K562 (cell line): ENCODE data around the gene CLASP2. TPM values are rescaled to one million over a fixed set of nuclear protein-coding genes. Genes with fewer than 3 reads are reported as not detected.

Source experiments
- ATAC-seq: fragments of 200-7000 bp; cut with Tn5 transposase; 3 replicates; pipeline ENCODE4 v1.9.1; 2020; ENCODE audit warnings: moderate library complexity
- BruUV-seq: library from RNA; stranded (reverse); fragments of 400-500 nt; replicated peaks from 2 replicates; lab custom pipeline; 2021; lab: Mats Ljungman, UMichigan
- CTCF ChIA-PET: fragments of 300-600 bp; formaldehyde crosslinking; extraction: SDS; loops from one replicate; lab custom pipeline; 2021; ENCODE audit warnings: low intra/inter-chr PET ratio; lab: Yijun Ruan, JAX
- POLR2A ChIA-PET: fragments of 300-600, 350-650 bp; sonication (Branson Sonifier 250); formaldehyde crosslinking; extraction: SDS; loops from one replicate; lab custom pipeline; 2021; ENCODE audit warnings: antibody characterized with exemption, inconsistent platforms; lab: Yijun Ruan, JAX
- DNase-seq, 4 experiments: peaks; one replicate each; pipeline versions ENCODE4 v3.0.0 to v3.0.0-alpha.2; 2011 to 2018; ENCODE audit warnings: low spot score in 3 of 4, mixed read lengths in 3 of 4; ENCODE audit errors: extremely low read depth in 1 of 4
- FAIRE-seq: peaks from 2 replicates; lab custom pipeline; 2011; peaks lifted over from hg19 to GRCh38; lab: Jason Lieb, UNC
- H2AFZ ChIP-seq: 2 replicates; pipeline ENCODE4 v1.6.0; 2011; ENCODE audit warnings: low read depth, low read length, control low read depth, inconsistent platforms
- H3K27ac ChIP-seq: fragments of 200-600 bp; 3 replicates; pipeline ENCODE4 v1.8.0; 2011; ENCODE audit warnings: low read depth, mild to moderate bottlenecking, control low read depth, inconsistent platforms, low read length, moderate library complexity, mixed read lengths; ENCODE audit errors: extremely low read depth
- H3K27me3 ChIP-seq, 2 experiments: fragments of 300-600 bp in 1 of 2; 2 replicates in 1 of 2; 3 replicates in 1 of 2; pipeline versions ENCODE4 v1.6.0 to v1.8.0; 2011; ENCODE audit warnings: inconsistent platforms in 2 of 2, low read length in 2 of 2, mild to moderate bottlenecking in 1 of 2, mixed read lengths in 1 of 2, moderate library complexity in 1 of 2; ENCODE audit not compliant: control insufficient read depth in 2 of 2, insufficient read depth in 2 of 2
- H3K36me3 ChIP-seq: fragments of 300-600 bp; 3 replicates; pipeline ENCODE4 v1.8.0; 2011; ENCODE audit warnings: mild to moderate bottlenecking, low read length, inconsistent platforms; ENCODE audit not compliant: control insufficient read depth, insufficient read depth
- H3K4me1 ChIP-seq, 2 experiments: fragments of 200-600 bp in 1 of 2; replicated peaks in 1 of 2; 2 replicates in 1 of 2; 3 replicates in 1 of 2; pipeline versions ENCODE4 v1.5.1 to v1.8.0; 2011; ENCODE audit warnings: inconsistent platforms in 2 of 2, low read length in 2 of 2, mild to moderate bottlenecking in 1 of 2, mixed read lengths in 1 of 2, moderate library complexity in 1 of 2; ENCODE audit not compliant: control insufficient read depth in 2 of 2, insufficient read depth in 2 of 2
- H3K4me2 ChIP-seq: 2 replicates; pipeline ENCODE4 v1.6.1; 2011; ENCODE audit warnings: low read length, control low read depth, inconsistent platforms, mixed read lengths; ENCODE audit not compliant: insufficient read depth
- H3K4me3 ChIP-seq: fragments of 200-600 bp; sonication (generic), shearing (Covaris generic); 2 replicates; pipeline ENCODE4 v1.5.1; 2016; ENCODE audit warnings: control low read depth, inconsistent platforms
- H3K79me2 ChIP-seq: fragments of 200-600 bp; 3 replicates; pipeline ENCODE4 v1.8.0; 2011; ENCODE audit warnings: low read length, inconsistent platforms; ENCODE audit not compliant: control insufficient read depth, insufficient read depth
- H3K9ac ChIP-seq, 2 experiments: 2 replicates each; pipeline versions ENCODE4 v1.6.0 to v1.6.1; 2011; ENCODE audit warnings: low read depth in 2 of 2, low read length in 2 of 2, control low read depth in 1 of 2, inconsistent platforms in 1 of 2, mild to moderate bottlenecking in 1 of 2, mixed read lengths in 1 of 2; ENCODE audit not compliant: insufficient read depth in 1 of 2
- H3K9me1 ChIP-seq: one replicate; pipeline ENCODE4 v1.6.0; 2011; ENCODE audit warnings: inconsistent platforms, mild to moderate bottlenecking, low read length, moderate library complexity; ENCODE audit not compliant: control insufficient read depth, insufficient read depth
- H3K9me3 ChIP-seq: replicated peaks from 2 replicates; pipeline ENCODE4 v1.5.1; 2011; ENCODE audit warnings: low read depth, low read length, inconsistent platforms; ENCODE audit not compliant: control insufficient read depth, insufficient read depth
- H4K20me1 ChIP-seq: replicated peaks from 2 replicates; pipeline ENCODE4 v1.6.1; 2011; ENCODE audit warnings: low read length, inconsistent platforms, mixed read lengths; ENCODE audit not compliant: control insufficient read depth, insufficient read depth
- ARHGAP35 ChIP-seq: fragments of 450-650 bp; IDR thresholded peaks from 2 replicates; pipeline ENCODE4 v1.6.1; 2018; ENCODE audit not compliant: partially characterized antibody
- DMBX1 ChIP-seq: fragments of 250-450 bp; sonication (Bioruptor Pico); IDR thresholded peaks from 2 replicates; pipeline ENCODE4 v1.8.0; 2022; ENCODE audit warnings: inconsistent platforms, mild to moderate bottlenecking, moderate library complexity, borderline replicate concordance
- E2F1 ChIP-seq: sonication (generic); formaldehyde crosslinking; IDR thresholded peaks from 2 replicates; pipeline ENCODE4 v1.8.1; 2023; ENCODE audit warnings: mild to moderate bottlenecking, missing genetic modification reagents, moderate library complexity
- GABPA ChIP-seq: fragments of 200-800 bp; sonication (Bioruptor generic); conservative IDR thresholded peaks from 2 replicates; pipeline ENCODE4 v1.6.1; 2016; ENCODE audit warnings: low read depth, missing genetic modification characterization, missing compliant biosample characterization
- GMEB1 ChIP-seq: fragments of 250-450 bp; sonication (Bioruptor Pico); IDR thresholded peaks from 2 replicates; pipeline ENCODE4 v1.4.0; 2020; ENCODE audit warnings: mild to moderate bottlenecking
- HNRNPH1 ChIP-seq: fragments of 200-400 bp; formaldehyde crosslinking; optimal IDR thresholded peaks from 2 replicates; pipeline ENCODE3; 2017; ENCODE audit warnings: low read depth, mild to moderate bottlenecking, low read length, moderate library complexity
- ILK ChIP-seq: fragments of 450-650 bp; IDR thresholded peaks from 2 replicates; pipeline ENCODE4 v1.6.1; 2016; ENCODE audit warnings: missing genetic modification characterization, low read depth, mild to moderate bottlenecking, missing compliant biosample characterization, moderate library complexity, borderline replicate concordance
- KLF13 ChIP-seq: fragments of 450-650 bp; IDR thresholded peaks from 2 replicates; pipeline ENCODE4 v1.6.1; 2016; ENCODE audit warnings: missing genetic modification characterization, low read depth, mild to moderate bottlenecking, missing compliant biosample characterization, moderate library complexity, borderline replicate concordance
- NFE2L1 ChIP-seq: fragments of 450-650 bp; IDR thresholded peaks from 2 replicates; pipeline ENCODE4 v1.6.1; 2016; ENCODE audit warnings: missing genetic modification characterization, low read depth, mild to moderate bottlenecking, missing compliant biosample characterization, moderate library complexity, borderline replicate concordance
- NR2C2 ChIP-seq, 2 experiments: fragments of 200-800 bp in 1 of 2; sonication (Bioruptor generic) in 1 of 2; sonication (generic) in 1 of 2; formaldehyde crosslinking in 1 of 2; IDR thresholded peaks; 2 replicates each; pipeline versions ENCODE4 v1.6.1 to v1.8.0; 2016 to 2022; ENCODE audit warnings: mild to moderate bottlenecking in 1 of 2, missing compliant biosample characterization in 1 of 2, missing genetic modification characterization in 1 of 2, missing genetic modification reagents in 1 of 2
- POLR3G ChIP-seq: IDR thresholded peaks from 2 replicates; pipeline ENCODE4 v1.6.1; 2011; ENCODE audit not compliant: insufficient read length, insufficient replicate concordance; ENCODE audit errors: extremely low read depth
- PURB ChIP-seq: sonication (generic); formaldehyde crosslinking; IDR thresholded peaks from 2 replicates; pipeline ENCODE4 v1.9.0; 2021; ENCODE audit warnings: low read depth, mild to moderate bottlenecking, missing genetic modification reagents
- RBM25 ChIP-seq: fragments of 200-400 bp; formaldehyde crosslinking; IDR thresholded peaks from 2 replicates; pipeline ENCODE4 v1.6.1; 2018; ENCODE audit warnings: low read length, low read depth, moderate library complexity; ENCODE audit not compliant: severe bottlenecking
- TAF1 ChIP-seq: IDR thresholded peaks from 2 replicates; pipeline ENCODE4 v1.6.1; 2011; ENCODE audit warnings: mild to moderate bottlenecking, low read length, moderate library complexity; ENCODE audit not compliant: insufficient read depth, control insufficient read depth, severe bottlenecking; ENCODE audit errors: extremely low read depth
- TAF7 ChIP-seq: fragments of 450-650 bp; IDR thresholded peaks from 2 replicates; pipeline ENCODE4 v1.6.1; 2016; ENCODE audit warnings: missing genetic modification characterization, missing compliant biosample characterization
- ZNF75A ChIP-seq: fragments of 450-650 bp; formaldehyde crosslinking; IDR thresholded peaks from 2 replicates; pipeline ENCODE4 v1.4.0; 2020; ENCODE audit warnings: mild to moderate bottlenecking
- WGBS: fragments of 100-300 bp; shearing (Covaris generic); methylation state at CpG from one replicate; pipeline ENCODE4 v1.1.6; 2016; ENCODE audit warnings: low coverage, mixed read lengths; ENCODE audit not compliant: insufficient coverage; ENCODE audit errors: missing lambda C conversion rate; 5-methylcytosine and 5-hydroxymethylcytosine counted together
- in situ Hi-C: fragments of 300-500 bp; cut with MboI; formaldehyde crosslinking; loops from 4 replicates; pipeline ENCODE4 v1.15.0; 2018; ENCODE audit warnings: inconsistent platforms, mixed read lengths
- intact Hi-C: fragments of 100-400 bp; cut with micrococcal nuclease; formaldehyde crosslinking; loops from 2 replicates; pipeline ENCODE4 v1.14.2; 2022
- polyA plus RNA-seq, 8 experiments: library from polyadenylated mRNA; depleted of rRNA in 4 of 8; stranded (reverse) in 5 of 8; unstranded in 3 of 8; fragments of >200 nt; fragmentation: Nextera tagmentation in 2 of 8; fragmentation: Illumina TruSeq in 1 of 8; extraction: Ambion mirVana in 2 of 8; extraction: Trizol in 1 of 8; gene quantifications; 2 replicates each; pipeline versions ENCODE4 v1.2.1 to v1.2.3, GENCODE V29; 2011 to 2014; ENCODE audit warnings: inconsistent platforms in 1 of 8, missing spikeins in 1 of 8
- total RNA-seq, 7 experiments: library from RNA; depleted of rRNA in 6 of 7; stranded (reverse); fragments of >200 nt in 6 of 7; fragmentation: Illumina TruSeq in 2 of 7; extraction: Trizol in 2 of 7; gene quantifications; 2 replicates each; pipeline versions ENCODE4 v1.2.1 to v1.2.3, GENCODE V29; 2011 to 2021; ENCODE audit warnings: low replicate concordance in 1 of 7
- TF ChIP-seq, protein P1 (sequence below): sonication (generic); formaldehyde crosslinking; IDR thresholded peaks from 2 replicates; pipeline ENCODE4 v1.8.0; 2022; ENCODE audit warnings: missing genetic modification reagents, mild to moderate bottlenecking, moderate library complexity, borderline replicate concordance

Gene CLASP2
- total and polyA plus RNA-seq, 9 of the 15 experiments (the other 6 are each of a cell fraction or from before 2014, with no cell fraction given) = 13.5 to 107 (median 71.8) TPM

GRCh38 chr3:33602829-33603228, 115.2 kb downstream of the CLASP2 start (continued):
- TF ChIP-seq HNRNPH1 = no peak

DNA sequence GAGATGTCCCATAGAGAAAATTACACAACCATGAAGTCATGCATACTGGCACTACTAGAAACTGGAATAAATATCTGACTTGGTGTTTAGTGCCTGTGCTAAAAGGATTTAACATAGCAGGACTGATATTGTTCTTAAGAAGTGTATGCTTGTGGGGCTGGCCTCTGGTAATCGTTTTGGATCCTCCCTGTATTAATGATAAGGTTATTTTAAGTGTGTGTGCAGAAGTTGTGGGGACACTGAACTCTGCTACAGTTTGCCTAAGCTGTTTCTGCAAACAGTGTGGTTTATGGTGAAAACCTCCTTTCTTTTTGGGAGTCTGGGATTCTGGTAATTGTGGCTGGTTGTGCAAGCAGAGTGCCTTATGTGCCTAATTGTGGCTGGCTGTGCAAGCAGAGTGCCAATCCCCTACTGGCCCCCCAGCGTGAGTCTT, 120.8 kb downstream of the CLASP2 start:
- H2AFZ ChIP-seq = no peak overlapping the region
- intact Hi-C loops = no loop called here
- no peak overlapping the region for H3K4me2 ChIP-seq
- no peaks in the 10 kb centered on the region for H3K9me1 ChIP-seq
- no peaks in the 10 kb centered on the region for H4K20me1 ChIP-seq
- WGBS = 57% methylated on average over 2 of the region's 2 CpGs
- FAIRE-seq (no peak), DNase-seq (no peak), ATAC-seq (peak; percentile 47)
- no peaks in the 10 kb centered on the region for H3K4me1 ChIP-seq
- no peak overlapping the region for H3K9ac ChIP-seq
- no peaks in the 10 kb centered on the region for H3K79me2 ChIP-seq
- H3K27ac ChIP-seq = no peak overlapping the region
- no peaks in the 10 kb centered on the region for H3K27me3 ChIP-seq
- H3K9me3 ChIP-seq = no peaks in the 10 kb centered on the region
- peaks cover 22% of the 10 kb centered on the region; the same call in 1 of the 3 replicates for H3K36me3 ChIP-seq
- no TSS peak for BruUV-seq
- H3K4me3 ChIP-seq = no peak overlapping the region
- in situ Hi-C loops = no loop called here
- POLR2A ChIA-PET = interaction anchor here (0.8 to 1.2 kb wide), 3 partner anchors 10 to 25 kb away, joined by 3 to 4 read pairs (median 3); no protein-coding TSS in a partner anchor
- CTCF ChIA-PET = no interaction called here
- TF ChIP-seq ILK (no peak), RBM25 (no peak), DMBX1 (CRISPR knock-in tag) (no peak), POLR3G (no peak), E2F1 (CRISPR knock-in tag) (no peak), ZNF75A (no peak), TAF1 (no peak), GMEB1 (CRISPR knock-in tag) (no peak), TAF7 (tag) (no peak), KLF13 (tag) (no peak), NFE2L1 (no peak), PURB (CRISPR knock-in tag) (no peak), ARHGAP35 (no peak), NR2C2 (CRISPR knock-in tag; IDR thresholded peaks at IDR 0.05) (no peak), NR2C2 (tag; IDR thresholded peaks at IDR 0.05) (no peak), GABPA (tag) (no peak)
- TF ChIP-seq, protein P1, sequence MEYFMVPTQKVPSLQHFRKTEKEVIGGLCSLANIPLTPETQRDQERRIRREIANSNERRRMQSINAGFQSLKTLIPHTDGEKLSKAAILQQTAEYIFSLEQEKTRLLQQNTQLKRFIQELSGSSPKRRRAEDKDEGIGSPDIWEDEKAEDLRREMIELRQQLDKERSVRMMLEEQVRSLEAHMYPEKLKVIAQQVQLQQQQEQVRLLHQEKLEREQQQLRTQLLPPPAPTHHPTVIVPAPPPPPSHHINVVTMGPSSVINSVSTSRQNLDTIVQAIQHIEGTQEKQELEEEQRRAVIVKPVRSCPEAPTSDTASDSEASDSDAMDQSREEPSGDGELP (CRISPR knock-in tag) = no peak
